HepG2 (cell line): ENCODE results near the gene SPSB2. TPM values are rescaled to one million over a fixed set of nuclear protein-coding genes. Genes with fewer than 3 reads are reported as not detected.

ENCODE experiments used
- HMG20B ChIP-seq: conservative IDR thresholded peaks from 2 replicates; pipeline ENCODE4 v1.6.1; 2016; ENCODE audit warnings: missing genetic modification reagents, missing compliant biosample characterization
- JARID2 ChIP-seq: sonication (generic); formaldehyde crosslinking; IDR thresholded peaks from 2 replicates; pipeline ENCODE4 v1.8.1; 2023; ENCODE audit warnings: missing genetic modification reagents, inconsistent platforms; ENCODE audit not compliant: insufficient replicate concordance
- JUND ChIP-seq: sonication (generic); formaldehyde crosslinking; IDR thresholded peaks from 2 replicates; pipeline ENCODE4 v1.8.0; 2022; ENCODE audit warnings: mild to moderate bottlenecking, missing genetic modification reagents
- MTA3 ChIP-seq: sonication (generic); formaldehyde crosslinking; IDR thresholded peaks from 2 replicates; pipeline ENCODE4 v1.4.0; 2020; ENCODE audit warnings: missing genetic modification reagents
- MXD1 ChIP-seq: sonication (generic); formaldehyde crosslinking; IDR thresholded peaks from 2 replicates; pipeline ENCODE4 v1.4.0; 2020; ENCODE audit warnings: mild to moderate bottlenecking, missing genetic modification reagents
- PHF8 ChIP-seq: sonication (generic); formaldehyde crosslinking; IDR thresholded peaks from 2 replicates; pipeline ENCODE4 v1.5.0; 2020; ENCODE audit warnings: missing genetic modification reagents
- RXRA ChIP-seq: sonication (generic); formaldehyde crosslinking; IDR thresholded peaks from 2 replicates; pipeline ENCODE4 v1.5.1; 2020; ENCODE audit warnings: missing genetic modification reagents
- SOX6 ChIP-seq, 2 experiments: fragments of 450-650 bp in 1 of 2; sonication (generic) in 1 of 2; formaldehyde crosslinking in 1 of 2; IDR thresholded peaks; 2 replicates each; pipeline versions ENCODE4 v1.4.0 to v1.6.1; 2017 to 2020; ENCODE audit warnings: antibody characterized with exemption in 1 of 2, mild to moderate bottlenecking in 1 of 2, missing genetic modification reagents in 1 of 2
- USF2 ChIP-seq, 2 experiments: sonication (generic) in 1 of 2; formaldehyde crosslinking in 1 of 2; IDR thresholded peaks; 2 replicates each; pipeline versions ENCODE4 v1.5.1 to v1.6.1; 2011 to 2020; ENCODE audit warnings: borderline replicate concordance in 1 of 2, low read depth in 1 of 2, low read length in 1 of 2, mild to moderate bottlenecking in 1 of 2, missing genetic modification reagents in 1 of 2, moderate library complexity in 1 of 2
- ZHX2 ChIP-seq, 2 experiments: sonication (generic) in 1 of 2; formaldehyde crosslinking in 1 of 2; IDR thresholded peaks; 2 replicates each; pipeline versions ENCODE4 v1.6.1 to v1.9.0; 2014 to 2022; ENCODE audit warnings: antibody characterized with exemption in 1 of 2, borderline replicate concordance in 1 of 2, inconsistent platforms in 1 of 2, low read depth in 1 of 2, missing genetic modification reagents in 1 of 2
- ZNF441 ChIP-seq: sonication (generic); formaldehyde crosslinking; IDR thresholded peaks from 2 replicates; pipeline ENCODE4 v1.7.0; 2021; ENCODE audit warnings: missing genetic modification reagents, borderline replicate concordance
- ZNF564 ChIP-seq: sonication (generic); formaldehyde crosslinking; IDR thresholded peaks from 2 replicates; pipeline ENCODE4 v1.8.1; 2023; ENCODE audit warnings: mild to moderate bottlenecking, missing genetic modification reagents
- ZNF597 ChIP-seq: sonication (generic); formaldehyde crosslinking; IDR thresholded peaks from 2 replicates; pipeline ENCODE4 v1.5.0; 2020; ENCODE audit warnings: missing genetic modification reagents
- ZUFSP ChIP-seq: sonication (generic); formaldehyde crosslinking; IDR thresholded peaks from 2 replicates; pipeline ENCODE4 v1.9.0; 2021; ENCODE audit warnings: missing genetic modification reagents, mild to moderate bottlenecking, borderline replicate concordance
- polyA plus RNA-seq, 8 experiments: library from polyadenylated mRNA; depleted of rRNA in 3 of 8; stranded (reverse) in 7 of 8; unstranded in 1 of 8; fragments of >200 nt; fragmentation: Illumina TruSeq in 4 of 8; extraction: Trizol in 4 of 8; gene quantifications; 2 replicates each; pipeline versions ENCODE4 v1.2.1 to v1.2.3, GENCODE V29; 2011 to 2016; ENCODE audit warnings: low read depth in 4 of 8, missing spikeins in 1 of 8, mixed read lengths in 1 of 8; ENCODE audit not compliant: insufficient read depth in 1 of 8
- total RNA-seq, 5 experiments: library from RNA; depleted of rRNA; stranded (reverse); fragments of >200 nt; fragmentation: Illumina TruSeq; extraction: Trizol; gene quantifications; 2 replicates each; pipeline ENCODE4 v1.2.3, GENCODE V29; 2016; ENCODE audit warnings: low read depth in 1 of 5

Gene SPSB2
- total and polyA plus RNA-seq, 2 of the 13 experiments (the other 11 are each of a cell fraction or from before 2014, with no cell fraction given): 2.0 to 6.2 TPM

GRCh38 chr12:6914246-6914946, 41.3 kb upstream of the SPSB2 start, which contains the start of gene ENO2 (continued):
- TF ChIP-seq SOX6 (IDR thresholded peaks at IDR 0.05) (no peak), SOX6 (CRISPR knock-in tag; IDR thresholded peaks at IDR 0.05) (0 out of 2 replicates have a peak, but pooled peaks have one; percentile 3), JUND (CRISPR knock-in tag) (no peak), ZHX2 (IDR thresholded peaks at IDR 0.05; ENCODE audit: low read depth) (no peak; the same call in 1 of the 2 replicates), ZHX2 (CRISPR knock-in tag; IDR thresholded peaks at IDR 0.05; ENCODE audit: borderline replicate concordance) (no peak), ZNF441 (CRISPR knock-in tag) (no peak; the same call in 1 of the 2 replicates), ZNF564 (CRISPR knock-in tag) (0 out of 2 replicates have a peak, but pooled peaks have one; percentile 55), USF2 (IDR thresholded peaks at IDR 0.05; ENCODE audit: low read depth, low read length) (no peak), USF2 (CRISPR knock-in tag; IDR thresholded peaks at IDR 0.05; ENCODE audit: borderline replicate concordance) (peak; percentile 68), PHF8 (CRISPR knock-in tag) (peak; percentile 45), ZUFSP (CRISPR knock-in tag) (no peak), RXRA (0 out of 2 replicates have a peak, but pooled peaks have one; percentile 14), MXD1 (CRISPR knock-in tag) (0 out of 2 replicates have a peak, but pooled peaks have one; percentile 38), MTA3 (no peak), JARID2 (CRISPR knock-in tag) (no peak), HMG20B (CRISPR knock-in tag) (0 out of 2 replicates have a peak, but pooled peaks have one; percentile 13), ZNF597 (CRISPR knock-in tag) (no peak)
- TF ChIP-seq, all 625 proteins: peak for 105
